Femur (tissue), 1 donor: ENCODE data around the gene ATP13A3.
A peak's percentile ranks its signal among the peaks of the same experiment; 100 is the strongest.
"Not testable (repeated sequence)": the region's sequence is repeated elsewhere in the genome, so short reads cannot be mapped to it uniquely, and the experiment has no call there.

Source experiments
- DNase-seq: peaks from one replicate; pipeline ENCODE4 v3.0.0-alpha.2; 2017

ATP13A3 gene

DNA sequence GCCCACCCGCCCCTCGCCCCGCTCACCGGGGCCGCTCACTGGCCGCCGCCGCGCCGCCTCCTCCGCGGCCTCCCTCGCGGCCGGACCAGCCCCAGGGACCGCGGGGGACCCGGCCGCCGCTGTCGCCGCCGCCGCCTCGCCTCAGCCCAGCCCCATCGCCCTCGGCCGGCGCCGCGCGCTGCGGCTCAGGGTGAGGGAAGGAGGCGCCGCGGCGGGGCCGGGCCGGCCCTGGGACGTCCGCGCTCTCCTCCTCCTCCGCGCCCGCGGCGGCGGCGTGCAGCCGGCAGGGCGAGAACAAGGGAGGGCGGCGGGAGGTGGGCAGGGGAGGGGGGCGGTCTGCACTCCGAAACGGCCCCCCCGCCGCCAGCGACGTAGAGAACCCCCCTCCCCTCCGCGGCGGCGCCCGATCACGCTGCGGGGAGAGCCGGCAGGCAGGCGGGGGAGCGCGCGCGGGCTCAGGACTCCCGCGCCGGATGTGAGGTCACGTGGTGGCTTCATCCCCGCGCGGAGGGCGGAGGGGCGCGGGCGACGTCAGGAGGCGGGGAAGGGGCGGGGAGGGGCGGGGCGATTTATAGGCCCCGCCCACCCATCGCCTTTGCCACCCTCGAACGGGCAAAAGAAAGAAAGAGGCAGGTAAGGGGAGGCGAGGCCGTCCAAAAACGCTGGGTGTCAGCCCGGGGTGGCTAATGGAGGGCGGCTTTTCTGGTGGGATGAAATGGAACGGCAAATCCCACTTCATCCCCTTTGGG lies at the start of gene ATP13A3:
ATP13A3 (minus strand) TSS at position 463 of the 749 bp plus-strand sequence. CDS start 24,812 bp downstream, outside the sequence.
- peak; percentile 94 for DNase-seq

- DNase-seq, result not testable (repeated sequence)
Measured at GRCh38 chr3:194535199-194535598, 48.4 kb upstream of the ATP13A3 start.

- DNase-seq, result no peak
Measured at GRCh38 chr3:194534243-194534642, 47.4 kb upstream of the ATP13A3 start.

GRCh38 chr3:194532591-194532990 lies 45.8 kb upstream of the ATP13A3 start:
- DNase-seq, result no peak

GRCh38 chr3:194527726-194528125 lies 40.9 kb upstream of the ATP13A3 start:
- DNase-seq, result no peak

- no peak for DNase-seq
Measured at GRCh38 chr3:194526164-194526563, 39.4 kb upstream of the ATP13A3 start.

DNA sequence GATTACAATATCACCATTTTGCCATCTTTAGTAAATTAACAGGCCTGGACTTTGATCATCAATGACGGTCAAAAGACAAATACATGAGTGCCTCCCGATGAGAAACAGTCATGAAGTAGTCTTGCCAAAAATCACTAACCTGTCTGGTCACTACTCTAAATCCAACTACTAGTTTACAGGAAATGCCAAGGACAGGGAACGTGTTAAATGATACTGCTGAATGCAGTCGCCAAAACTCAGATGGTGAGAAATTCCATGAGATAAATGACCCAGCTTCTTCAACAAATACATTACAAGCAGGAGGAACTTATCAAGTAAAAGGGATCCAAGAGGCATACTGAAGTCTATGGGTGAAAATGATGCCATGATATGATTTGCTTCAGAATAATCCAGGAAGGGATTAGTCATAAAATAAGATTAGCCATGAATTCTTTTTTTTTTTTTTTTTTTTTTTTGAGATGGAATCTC lies 35.8 kb upstream of the ATP13A3 start:
- no peak for DNase-seq

DNA sequence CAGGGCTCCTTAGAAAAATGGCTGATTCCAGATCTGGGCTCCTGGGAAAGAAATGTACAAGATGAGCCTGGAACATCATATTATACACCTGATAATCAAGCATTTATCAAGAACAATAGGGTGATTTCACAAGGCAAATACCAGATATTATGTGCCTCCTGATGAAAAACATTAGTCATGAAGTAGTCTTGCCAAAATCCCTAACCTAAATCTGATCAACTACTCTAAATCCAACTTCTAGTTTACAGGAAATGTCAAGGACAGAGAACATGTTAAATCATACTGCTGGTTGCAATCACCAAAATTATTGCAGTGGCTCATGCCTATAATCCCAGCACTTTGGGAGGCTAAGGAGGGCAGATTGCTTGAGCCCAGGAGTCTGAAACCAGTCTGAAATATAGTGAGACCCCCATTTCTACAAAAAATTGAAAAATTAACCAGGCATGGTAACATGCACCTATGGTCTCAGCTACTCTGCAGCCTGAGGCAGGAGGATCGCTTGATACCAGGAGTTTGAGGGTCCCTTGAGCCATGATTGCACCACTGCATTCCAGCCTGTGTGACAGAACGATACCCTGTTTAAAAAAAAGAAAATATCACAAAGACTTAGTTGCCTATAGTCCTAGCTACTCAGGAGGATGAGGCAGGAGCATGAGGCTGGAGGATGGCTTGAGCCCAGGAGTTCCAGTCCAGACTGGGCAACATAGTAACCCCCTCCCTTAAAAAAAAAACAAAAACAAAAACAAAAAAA lies 34.9 kb upstream of the ATP13A3 start:
- DNase-seq, result no peak

- DNase-seq, result not testable (repeated sequence)
Measured at GRCh38 chr3:194520682-194521162, 33.9 kb upstream of the ATP13A3 start.

GRCh38 chr3:194520201-194520600 lies 33.4 kb upstream of the ATP13A3 start:
- not testable (repeated sequence) for DNase-seq

GRCh38 chr3:194518652-194519051 lies 31.9 kb upstream of the ATP13A3 start:
- no peak for DNase-seq

DNA sequence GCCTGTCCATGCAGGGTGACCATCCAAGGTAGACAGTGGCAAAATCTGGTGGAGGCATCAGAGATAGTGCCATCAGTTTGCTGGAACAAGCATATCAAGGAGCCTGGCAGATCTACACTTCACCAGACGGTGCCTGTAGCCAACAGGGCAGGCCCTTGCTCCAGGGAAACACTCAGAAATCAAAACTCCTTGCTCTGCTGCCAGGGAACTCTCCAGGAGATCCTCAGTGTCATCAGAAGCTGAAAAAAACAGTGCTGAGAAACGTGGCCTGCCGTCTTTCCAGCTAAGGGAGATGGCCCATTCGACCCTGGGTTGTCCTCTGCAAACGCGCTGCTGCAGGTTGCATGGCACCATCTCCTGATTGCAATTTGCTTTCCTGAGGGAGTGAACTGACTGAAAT lies 30.5 kb upstream of the ATP13A3 start:
- DNase-seq, result no peak

- DNase-seq, result no peak
Measured at GRCh38 chr3:194514626-194515025, 27.8 kb upstream of the ATP13A3 start.

DNA sequence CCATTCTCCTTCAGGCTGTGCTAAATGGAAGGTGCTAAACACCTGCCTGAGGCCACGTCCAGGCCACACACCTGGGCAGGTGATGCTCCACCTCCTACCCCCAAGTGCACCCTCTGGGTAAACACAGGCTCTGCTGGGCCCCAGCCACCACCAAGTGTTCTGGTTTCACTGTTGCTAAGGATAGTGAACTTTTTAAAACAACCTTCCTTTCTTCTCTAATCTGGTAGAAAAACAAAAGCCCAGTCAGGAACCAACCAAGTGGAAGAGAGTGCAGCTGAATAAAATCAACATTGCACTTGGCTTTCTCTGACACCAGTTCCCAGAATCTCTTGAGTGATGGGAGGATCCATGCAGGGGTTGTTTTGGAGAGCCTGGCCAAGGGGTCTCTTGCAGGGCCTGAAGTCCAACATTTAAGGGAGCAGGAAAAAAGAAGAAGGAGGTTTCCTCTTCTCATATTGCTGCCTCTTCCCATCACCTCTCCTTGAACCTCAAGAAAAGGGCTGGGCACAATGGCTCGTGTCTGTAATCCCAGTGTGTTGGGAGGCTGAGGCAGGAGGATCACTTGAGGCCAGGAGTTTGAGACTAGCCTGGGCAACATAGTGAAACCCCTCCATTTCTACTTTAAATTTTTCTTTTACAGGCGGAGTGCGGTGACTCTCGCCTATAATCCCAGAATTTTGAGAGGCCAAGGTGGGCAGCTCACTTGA lies 26.2 kb upstream of the ATP13A3 start:
- DNase-seq, result no peak

- no peak for DNase-seq
Measured at GRCh38 chr3:194508491-194509453, 22.0 kb upstream of the ATP13A3 start.

DNA sequence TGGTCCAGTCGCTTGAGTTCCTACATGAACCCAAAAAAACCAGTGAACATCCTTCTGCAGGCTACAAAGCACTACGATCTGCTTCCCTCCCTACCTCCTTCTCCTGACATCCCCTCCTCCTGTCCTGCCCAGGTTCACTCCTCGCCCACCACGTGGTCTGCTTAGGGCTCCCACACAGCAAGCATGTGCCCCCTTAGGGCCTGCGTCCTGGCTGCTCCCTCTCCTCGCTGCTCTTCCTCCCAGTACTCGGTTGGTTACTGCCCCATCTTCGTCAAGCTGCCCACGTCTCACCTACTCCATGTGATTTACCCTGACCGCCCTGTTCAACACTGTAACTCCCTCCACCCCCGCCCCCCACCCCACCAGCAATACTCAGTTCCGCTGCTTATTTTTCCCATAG lies 20.8 kb upstream of the ATP13A3 start:
- DNase-seq, result no peak

GRCh38 chr3:194505791-194506415 lies 19.1 kb upstream of the ATP13A3 start:
- DNase-seq, result no peak

DNA sequence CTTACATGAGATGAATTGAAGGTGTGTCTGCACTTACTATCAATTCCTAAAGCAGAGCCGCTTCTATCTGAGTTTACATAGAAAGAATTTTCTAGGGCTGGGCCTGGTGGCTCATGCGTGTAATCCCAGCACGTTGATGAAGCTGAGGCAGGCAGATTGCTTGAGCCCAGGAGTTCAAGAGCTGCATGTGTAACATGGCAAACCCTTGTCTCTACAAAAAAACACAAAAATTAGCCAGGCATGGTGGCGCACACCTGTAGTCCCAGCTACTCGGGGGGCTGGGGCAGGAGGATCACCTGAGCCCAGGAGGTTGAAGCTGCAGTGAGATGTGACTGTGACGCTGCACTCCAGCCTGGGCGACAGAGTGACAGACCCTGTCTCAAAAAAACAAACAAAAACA lies 18.1 kb upstream of the ATP13A3 start:
- no peak for DNase-seq

DNA sequence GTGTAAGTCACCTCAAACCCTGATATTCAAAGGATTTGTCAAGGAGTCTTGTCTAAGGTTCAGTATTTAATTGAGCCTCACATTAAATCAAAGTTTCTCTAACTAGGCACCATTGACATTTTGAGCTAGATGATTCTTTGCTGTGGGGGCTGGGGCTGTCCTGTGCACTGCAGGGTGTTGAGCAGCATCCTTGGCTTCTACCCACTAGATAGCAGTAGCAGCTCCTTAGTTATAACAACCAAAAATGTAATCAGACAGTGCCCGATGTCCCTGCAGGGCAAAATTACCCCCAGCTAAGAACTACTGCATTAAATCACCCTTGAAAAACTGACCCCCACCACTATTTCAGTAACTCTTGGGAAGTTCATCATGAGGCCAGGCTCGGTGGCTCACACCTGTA lies 17.3 kb upstream of the ATP13A3 start:
- no peak for DNase-seq

DNA sequence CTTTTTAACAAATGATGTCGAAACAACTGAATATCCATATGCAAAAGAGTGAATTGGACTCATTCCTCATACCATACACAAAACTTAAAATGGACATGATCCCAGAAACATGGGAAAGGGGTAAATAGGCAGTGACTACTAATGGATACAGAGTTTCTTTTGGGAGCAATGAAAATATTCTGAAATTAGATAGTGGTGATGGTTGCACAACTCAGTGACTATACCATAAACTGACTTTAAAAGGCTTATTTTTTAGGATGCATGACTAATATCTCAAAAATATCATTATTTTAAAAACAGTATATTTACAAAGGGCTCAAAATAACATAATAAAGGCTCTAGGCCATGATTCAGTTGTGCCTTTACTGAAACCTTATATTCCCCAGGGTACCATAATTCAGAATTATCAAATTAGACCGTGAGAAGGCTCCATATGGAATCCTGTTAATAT lies 16.3 kb upstream of the ATP13A3 start:
- no peak for DNase-seq

DNA sequence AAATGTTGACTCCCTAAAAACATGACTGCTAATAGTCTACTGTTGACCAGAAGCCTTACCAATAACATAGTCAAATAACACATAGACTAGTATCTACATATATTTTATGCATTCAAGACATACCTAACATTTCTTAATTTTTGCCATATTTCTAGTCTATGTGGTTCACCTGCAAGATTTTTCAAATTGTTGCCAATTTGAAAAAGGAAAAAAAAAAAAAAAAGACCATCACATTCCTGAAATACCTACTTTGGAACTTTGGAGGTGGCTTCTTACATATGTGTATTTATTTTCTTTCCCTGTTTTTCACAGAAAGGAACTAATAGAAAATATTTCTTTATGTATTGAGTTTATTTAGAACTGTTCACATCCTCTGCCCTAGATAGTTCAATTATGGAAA lies 13.4 kb upstream of the ATP13A3 start:
- no peak for DNase-seq

DNA sequence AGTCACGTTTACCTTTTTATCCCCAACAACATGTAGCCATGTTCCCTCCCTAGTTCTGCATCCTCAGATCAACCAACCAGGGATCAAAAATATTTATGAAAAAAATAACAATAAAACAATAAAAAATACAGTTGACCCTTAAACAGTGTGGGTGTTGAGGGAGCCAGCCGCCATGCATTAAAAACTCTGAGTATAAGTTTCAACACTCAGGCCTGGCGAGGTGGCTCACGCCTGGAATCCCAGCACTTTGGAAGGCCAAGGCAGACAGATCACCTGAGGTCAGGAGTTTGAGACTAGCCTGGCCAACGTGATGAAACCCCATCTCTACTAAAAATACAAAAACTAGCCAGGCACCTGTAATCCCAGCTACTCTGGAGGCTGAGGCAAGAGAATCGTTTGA lies 12.7 kb upstream of the ATP13A3 start:
- not testable (repeated sequence) for DNase-seq
